ENCODE measurements around the gene SLC35D1.
A peak's percentile ranks its signal among the peaks of the same experiment; 100 is the strongest.

SLC35D1 gene

GRCh38 chr1:67041841-67042503, 12.0 kb downstream of the SLC35D1 start:
- Histone ChIP-seq H3K27me3 (ENCODE audit: control insufficient read depth, insufficient read depth, low read length) (no peaks in the 10 kb centered on the region), H3K9me3 (ENCODE audit: control insufficient read depth, low read length) (no peaks in the 10 kb centered on the region), H3K9ac (ENCODE audit: low read length) (no peak overlapping the region), H3K36me3 (ENCODE audit: control insufficient read depth, insufficient read depth, low read length) (peaks cover 8% of the 10 kb centered on the region), H3K4me1 (ENCODE audit: control insufficient read depth, insufficient read depth, low read length) (no peaks in the 10 kb centered on the region), H3K4me3 (ENCODE audit: low read length) (no peak overlapping the region)

- peaks cover 5% of the 10 kb centered on the region for H3K36me3 ChIP-seq (ENCODE audit: control insufficient read depth, insufficient read depth, low read length)
- no peak overlapping the region for H3K4me3 ChIP-seq (ENCODE audit: low read length)
- H3K9ac ChIP-seq (ENCODE audit: low read length): no peak overlapping the region
- H3K4me1 ChIP-seq (ENCODE audit: control insufficient read depth, insufficient read depth, low read length): no peaks in the 10 kb centered on the region
- H3K27me3 ChIP-seq (ENCODE audit: control insufficient read depth, insufficient read depth, low read length): no peaks in the 10 kb centered on the region
- no peaks in the 10 kb centered on the region for H3K9me3 ChIP-seq (ENCODE audit: control insufficient read depth, low read length)
These were observed 13.5 kb downstream of the SLC35D1 start for GRCh38 chr1:67040405-67040804.

GRCh38 chr1:67031859-67032247, 22.1 kb downstream of the SLC35D1 start:
- Histone ChIP-seq H3K4me3 (ENCODE audit: low read length) (no peak overlapping the region), H3K27me3 (ENCODE audit: control insufficient read depth, insufficient read depth, low read length) (no peaks in the 10 kb centered on the region), H3K36me3 (ENCODE audit: control insufficient read depth, insufficient read depth, low read length) (no peaks in the 10 kb centered on the region), H3K4me1 (ENCODE audit: control insufficient read depth, insufficient read depth, low read length) (no peaks in the 10 kb centered on the region), H3K9me3 (ENCODE audit: control insufficient read depth, low read length) (no peaks in the 10 kb centered on the region), H3K9ac (ENCODE audit: low read length) (no peak overlapping the region)

GRCh38 chr1:67031121-67031858, 22.7 kb downstream of the SLC35D1 start:
- no peak overlapping the region for H3K9ac ChIP-seq (ENCODE audit: low read length)

GRCh38 chr1:67029472-67029871, 24.5 kb downstream of the SLC35D1 start:
- H3K4me3 ChIP-seq (ENCODE audit: low read length): no peak overlapping the region
- no peaks in the 10 kb centered on the region for H3K27me3 ChIP-seq (ENCODE audit: control insufficient read depth, insufficient read depth, low read length)
- H3K9ac ChIP-seq (ENCODE audit: low read length): no peak overlapping the region
- no peaks in the 10 kb centered on the region for H3K4me1 ChIP-seq (ENCODE audit: control insufficient read depth, insufficient read depth, low read length)
- H3K36me3 ChIP-seq (ENCODE audit: control insufficient read depth, insufficient read depth, low read length): no peaks in the 10 kb centered on the region
- no peaks in the 10 kb centered on the region for H3K9me3 ChIP-seq (ENCODE audit: control insufficient read depth, low read length)

More at GRCh38 chr1:67031121-67031858, 22.7 kb downstream of the SLC35D1 start:
- Histone ChIP-seq H3K9me3 (ENCODE audit: control insufficient read depth, low read length) (no peaks in the 10 kb centered on the region), H3K27me3 (ENCODE audit: control insufficient read depth, insufficient read depth, low read length) (no peaks in the 10 kb centered on the region), H3K36me3 (ENCODE audit: control insufficient read depth, insufficient read depth, low read length) (no peaks in the 10 kb centered on the region), H3K4me1 (ENCODE audit: control insufficient read depth, insufficient read depth, low read length) (no peaks in the 10 kb centered on the region), H3K4me3 (ENCODE audit: low read length) (no peak overlapping the region)

GRCh38 chr1:67020765-67021164, 33.2 kb downstream of the SLC35D1 start:
- H3K9ac ChIP-seq (ENCODE audit: low read length): no peak overlapping the region

GRCh38 chr1:67020304-67020703, 33.6 kb downstream of the SLC35D1 start:
- Histone ChIP-seq H3K9me3 (ENCODE audit: control insufficient read depth, low read length) (no peaks in the 10 kb centered on the region), H3K4me3 (ENCODE audit: low read length) (no peak overlapping the region), H3K4me1 (ENCODE audit: control insufficient read depth, insufficient read depth, low read length) (peaks cover 15% of the 10 kb centered on the region), H3K9ac (ENCODE audit: low read length) (peak overlapping the region; percentile 29), H3K27me3 (ENCODE audit: control insufficient read depth, insufficient read depth, low read length) (no peaks in the 10 kb centered on the region), H3K36me3 (ENCODE audit: control insufficient read depth, insufficient read depth, low read length) (peaks cover 5% of the 10 kb centered on the region)

More at GRCh38 chr1:67020765-67021164, 33.2 kb downstream of the SLC35D1 start:
- Histone ChIP-seq H3K27me3 (ENCODE audit: control insufficient read depth, insufficient read depth, low read length) (no peaks in the 10 kb centered on the region), H3K4me1 (ENCODE audit: control insufficient read depth, insufficient read depth, low read length) (peaks cover 15% of the 10 kb centered on the region), H3K9me3 (ENCODE audit: control insufficient read depth, low read length) (no peaks in the 10 kb centered on the region), H3K4me3 (ENCODE audit: low read length) (no peak overlapping the region), H3K36me3 (ENCODE audit: control insufficient read depth, insufficient read depth, low read length) (peaks cover 5% of the 10 kb centered on the region)

GRCh38 chr1:67019600-67020136, 34.3 kb downstream of the SLC35D1 start:
- Histone ChIP-seq H3K27me3 (ENCODE audit: control insufficient read depth, insufficient read depth, low read length) (no peaks in the 10 kb centered on the region), H3K9me3 (ENCODE audit: control insufficient read depth, low read length) (no peaks in the 10 kb centered on the region), H3K4me1 (ENCODE audit: control insufficient read depth, insufficient read depth, low read length) (peaks cover 15% of the 10 kb centered on the region), H3K9ac (ENCODE audit: low read length) (peak overlapping the region; percentile 29), H3K4me3 (ENCODE audit: low read length) (no peak overlapping the region), H3K36me3 (ENCODE audit: control insufficient read depth, insufficient read depth, low read length) (peaks cover 5% of the 10 kb centered on the region)

GRCh38 chr1:67019121-67019520, 34.8 kb downstream of the SLC35D1 start:
- Histone ChIP-seq H3K36me3 (ENCODE audit: control insufficient read depth, insufficient read depth, low read length) (peaks cover 5% of the 10 kb centered on the region), H3K9ac (ENCODE audit: low read length) (no peak overlapping the region), H3K9me3 (ENCODE audit: control insufficient read depth, low read length) (no peaks in the 10 kb centered on the region)

GRCh38 chr1:67018574-67018973, 35.4 kb downstream of the SLC35D1 start:
- H3K9me3 ChIP-seq (ENCODE audit: control insufficient read depth, low read length): no peaks in the 10 kb centered on the region
- no peaks in the 10 kb centered on the region for H3K27me3 ChIP-seq (ENCODE audit: control insufficient read depth, insufficient read depth, low read length)
- H3K4me3 ChIP-seq (ENCODE audit: low read length): no peak overlapping the region
- peaks cover 5% of the 10 kb centered on the region for H3K36me3 ChIP-seq (ENCODE audit: control insufficient read depth, insufficient read depth, low read length)
- peaks cover 15% of the 10 kb centered on the region for H3K4me1 ChIP-seq (ENCODE audit: control insufficient read depth, insufficient read depth, low read length)
- H3K9ac ChIP-seq (ENCODE audit: low read length): no peak overlapping the region

More at GRCh38 chr1:67019121-67019520, 34.8 kb downstream of the SLC35D1 start:
- H3K4me1 ChIP-seq (ENCODE audit: control insufficient read depth, insufficient read depth, low read length): peaks cover 15% of the 10 kb centered on the region
- no peaks in the 10 kb centered on the region for H3K27me3 ChIP-seq (ENCODE audit: control insufficient read depth, insufficient read depth, low read length)
- no peak overlapping the region for H3K4me3 ChIP-seq (ENCODE audit: low read length)

GRCh38 chr1:67013573-67013972, 40.4 kb downstream of the SLC35D1 start:
- no peaks in the 10 kb centered on the region for H3K9me3 ChIP-seq (ENCODE audit: control insufficient read depth, low read length)
- H3K4me1 ChIP-seq (ENCODE audit: control insufficient read depth, insufficient read depth, low read length): no peaks in the 10 kb centered on the region
- no peak overlapping the region for H3K4me3 ChIP-seq (ENCODE audit: low read length)
- no peak overlapping the region for H3K9ac ChIP-seq (ENCODE audit: low read length)
- H3K36me3 ChIP-seq (ENCODE audit: control insufficient read depth, insufficient read depth, low read length): no peaks in the 10 kb centered on the region
- H3K27me3 ChIP-seq (ENCODE audit: control insufficient read depth, insufficient read depth, low read length): no peaks in the 10 kb centered on the region

- no peak overlapping the region for H3K4me3 ChIP-seq (ENCODE audit: low read length)
- no peak overlapping the region for H3K9ac ChIP-seq (ENCODE audit: low read length)
- no peaks in the 10 kb centered on the region for H3K36me3 ChIP-seq (ENCODE audit: control insufficient read depth, insufficient read depth, low read length)
- no peaks in the 10 kb centered on the region for H3K9me3 ChIP-seq (ENCODE audit: control insufficient read depth, low read length)
- H3K27me3 ChIP-seq (ENCODE audit: control insufficient read depth, insufficient read depth, low read length): no peaks in the 10 kb centered on the region
- no peaks in the 10 kb centered on the region for H3K4me1 ChIP-seq (ENCODE audit: control insufficient read depth, insufficient read depth, low read length)
These were observed 44.2 kb downstream of the SLC35D1 start for GRCh38 chr1:67009792-67010191.

Measured in mucosa of stomach (tissue), 1 donor.